ENCODE data around the gene NEDD8.
"Not testable (repeated sequence)": the region's sequence is repeated elsewhere in the genome, so short reads cannot be mapped to it uniquely, and the experiment has no call there.

Gene NEDD8

DNA sequence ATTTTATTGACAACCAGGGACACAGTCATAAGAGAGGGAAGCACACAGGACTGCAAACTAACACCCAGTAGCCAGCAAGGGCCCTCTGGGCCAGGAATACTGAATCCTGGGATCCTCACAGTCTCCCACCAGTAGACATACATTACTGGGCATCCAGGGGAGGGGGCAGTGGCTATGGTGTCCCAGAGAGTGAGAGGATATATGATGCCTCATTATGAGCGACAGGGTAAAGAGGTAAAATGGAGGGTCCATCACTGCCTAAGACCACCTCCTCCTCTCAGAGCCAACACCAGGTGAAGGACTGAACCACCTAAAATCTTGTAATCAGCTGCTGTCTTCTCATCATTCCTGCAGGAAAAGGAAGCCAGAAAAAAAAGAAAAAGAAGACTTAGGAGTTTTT lies 15.3 kb downstream of the NEDD8 start:
- DNase-seq = not testable (repeated sequence)

DNA sequence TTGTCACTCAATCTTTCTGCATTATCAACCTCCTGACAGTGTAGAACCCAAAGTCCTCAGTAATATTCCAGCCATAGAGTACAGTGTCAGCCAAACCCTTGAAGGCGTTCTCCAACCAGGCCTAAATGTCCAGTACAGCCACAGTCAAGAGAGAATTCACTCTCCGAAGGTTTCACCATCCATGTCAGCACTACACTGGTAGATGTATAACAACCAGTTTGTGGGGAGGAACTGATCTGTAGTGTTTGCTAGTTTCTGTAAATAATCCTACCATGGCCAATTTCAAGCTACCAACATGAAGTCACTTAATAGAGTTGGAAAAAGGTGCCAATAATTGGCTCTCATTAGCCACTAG lies 15.8 kb downstream of the NEDD8 start:
- no peak for DNase-seq

DNA sequence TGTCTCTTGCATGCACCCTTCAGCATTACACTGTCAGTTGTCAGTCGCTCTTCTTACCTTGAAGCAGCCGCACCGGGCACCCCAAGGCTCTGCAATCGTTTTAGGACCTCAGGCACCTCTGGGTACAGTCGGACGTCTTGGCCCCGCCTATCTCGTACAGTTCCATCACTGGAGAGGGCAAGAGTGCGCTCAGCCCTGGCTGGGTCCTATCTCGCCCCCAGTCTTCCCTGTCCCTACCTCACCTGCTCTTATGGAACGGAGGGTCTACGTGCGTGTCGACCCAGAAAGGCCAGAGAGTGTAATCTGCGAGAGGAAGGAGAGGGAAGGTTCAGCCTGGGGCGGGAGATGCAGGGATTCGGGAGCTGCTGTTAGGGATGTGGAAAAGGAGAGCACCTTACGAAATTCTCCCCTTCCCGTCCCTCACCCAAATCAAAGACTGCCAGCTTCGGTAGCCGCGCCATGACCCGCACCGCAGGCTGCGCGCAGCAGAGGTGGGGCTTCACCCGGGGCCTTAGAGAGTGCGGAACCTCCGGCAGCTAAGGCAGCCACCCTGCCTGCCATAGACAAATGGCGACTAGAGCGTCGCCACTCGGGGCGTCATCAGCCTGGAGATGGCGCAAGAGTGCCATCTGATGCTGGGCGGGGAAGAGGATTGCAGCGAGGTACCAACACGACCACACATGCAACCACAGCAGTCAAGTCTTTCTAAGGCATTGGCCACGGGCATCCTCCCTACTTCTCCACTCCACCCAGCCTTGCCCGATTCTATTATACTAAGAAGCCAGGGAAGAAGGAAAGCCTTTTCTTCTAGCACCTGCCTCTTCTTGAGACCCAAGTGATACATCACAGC lies 16.4 kb downstream of the NEDD8 start, which contains the start of gene MDP1:
MDP1 (minus strand) TSS at position 572 of the 850 bp plus-strand sequence; CDS start at position 461, 111 bp downstream.
- DNase-seq = peak; percentile 91

DNA sequence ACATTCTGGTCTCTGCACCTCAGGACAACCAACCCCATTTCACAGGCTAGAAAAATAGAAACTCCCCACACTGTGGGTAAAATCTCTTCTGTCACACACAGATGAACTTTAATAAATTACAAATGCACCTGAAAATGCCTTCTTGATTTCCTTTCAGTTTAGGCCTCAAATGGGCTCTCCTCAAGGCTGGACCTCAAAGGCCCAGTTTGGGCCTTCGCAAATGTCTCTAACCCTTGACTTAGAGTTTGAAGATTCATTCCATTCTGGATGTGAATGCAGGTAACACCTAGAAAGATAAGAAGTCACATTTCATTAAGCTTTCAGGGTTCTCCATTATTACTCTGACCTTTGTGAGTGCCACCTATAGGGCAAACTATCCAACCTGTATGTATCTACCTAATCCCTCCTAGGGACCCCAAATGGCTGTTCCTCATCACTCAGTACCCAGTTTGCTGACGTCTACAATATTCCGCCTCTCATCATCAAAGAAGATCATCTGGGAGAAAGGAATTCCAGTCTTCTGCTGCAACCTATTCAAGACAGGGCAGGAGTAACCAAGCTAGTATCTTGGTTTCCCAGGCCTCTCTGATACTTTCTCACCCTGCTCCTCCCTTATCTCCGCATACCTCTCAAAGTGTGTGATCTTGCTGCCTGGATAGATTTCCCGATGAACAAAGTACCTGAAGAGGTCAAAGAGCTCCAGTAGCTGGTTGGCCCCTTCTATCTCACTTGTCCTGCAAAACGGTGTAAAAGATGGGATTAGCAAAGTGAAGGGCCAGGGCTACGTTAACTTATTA lies 18.1 kb downstream of the NEDD8 start:
- DNase-seq = no peak

DNA sequence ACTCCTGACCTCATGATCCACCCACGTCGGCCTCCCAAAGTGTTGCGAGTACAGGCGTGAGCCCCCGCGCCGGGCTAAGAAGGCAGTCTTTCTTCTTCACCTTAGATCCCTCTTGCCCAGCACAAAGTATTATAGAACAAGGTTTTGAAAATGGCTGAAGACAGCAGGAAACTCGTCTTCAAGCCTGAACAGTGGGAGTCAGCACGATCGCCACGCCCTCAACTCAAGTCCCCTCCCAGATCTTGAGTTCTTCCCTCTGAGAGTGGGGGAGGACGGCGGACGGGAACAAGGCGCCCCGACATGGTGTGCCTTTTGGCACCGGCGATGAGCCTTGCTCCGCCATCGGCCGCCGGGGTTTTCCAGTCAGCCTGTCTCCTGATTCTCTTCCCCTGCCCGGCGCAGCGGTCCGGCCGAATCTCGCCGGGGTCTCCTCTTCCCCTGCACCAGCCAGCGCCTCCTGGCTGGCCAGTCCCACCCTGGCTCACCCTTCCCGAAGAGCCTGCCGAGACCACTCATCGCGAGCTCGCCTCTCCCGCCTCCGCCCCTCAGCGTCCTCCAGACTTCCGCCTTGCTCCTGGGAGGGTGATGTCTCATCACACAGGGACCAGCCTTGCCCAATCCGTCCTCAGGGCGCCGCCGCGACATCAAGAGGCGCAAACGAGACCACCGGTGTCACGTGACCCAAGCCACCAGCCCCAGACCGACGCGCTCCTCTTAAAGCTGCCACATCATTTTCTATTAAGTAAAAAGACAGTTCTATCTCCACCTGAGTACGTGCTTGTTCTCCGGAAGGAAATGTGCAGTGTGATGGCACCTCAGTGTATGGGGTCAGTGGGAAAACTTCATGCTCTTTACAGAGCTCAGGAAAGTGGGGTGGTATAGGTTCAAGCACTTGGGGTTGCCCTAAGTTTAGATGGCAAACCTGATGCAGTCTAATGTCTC lies 19.0 kb downstream of the NEDD8 start, which contains the start of gene CHMP4A:
CHMP4A (minus strand) TSS at position 565 of the 942 bp plus-strand sequence; CDS start at position 516, 49 bp downstream.
- peak; percentile 100 for DNase-seq

DNA sequence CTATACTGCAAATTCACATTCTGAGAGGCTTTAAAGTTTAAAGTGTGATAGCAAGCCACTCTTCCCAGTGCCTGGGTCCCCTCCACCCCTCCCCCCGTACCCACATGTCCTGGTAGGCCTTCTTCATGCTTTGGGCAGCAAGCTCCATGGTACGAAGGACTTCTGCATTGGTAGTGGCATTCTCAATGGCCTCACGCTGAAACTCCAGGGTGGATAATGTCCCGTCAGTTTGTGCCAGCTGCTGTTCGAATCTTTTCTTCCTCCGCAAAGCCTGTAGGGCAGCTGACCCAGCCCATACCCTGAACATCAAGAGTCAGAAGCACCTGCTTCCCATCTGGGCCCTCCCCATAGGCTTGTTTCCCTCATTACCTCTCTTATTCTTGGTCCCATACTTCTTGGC lies 20.9 kb downstream of the NEDD8 start:
- no peak for DNase-seq

DNA sequence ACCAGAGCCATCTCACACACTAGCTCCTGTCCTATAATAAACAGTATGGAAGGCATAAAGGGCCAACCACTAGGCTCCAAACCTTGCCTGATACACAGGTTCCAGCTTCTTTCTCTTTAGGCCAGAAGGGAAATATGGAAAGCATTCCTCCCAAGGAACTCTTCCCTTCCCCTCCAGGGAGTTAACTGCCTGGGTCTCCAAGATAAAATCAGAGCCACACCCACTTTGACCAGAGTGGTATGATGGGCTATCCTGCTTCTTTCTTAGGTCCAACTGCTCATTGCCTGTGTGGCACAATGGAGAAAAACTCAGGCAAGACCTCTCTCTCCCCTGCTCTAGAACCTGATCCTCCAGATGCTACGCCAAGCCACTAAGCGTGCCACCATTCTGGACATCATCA lies 24.5 kb downstream of the NEDD8 start:
- no peak for DNase-seq

DNA sequence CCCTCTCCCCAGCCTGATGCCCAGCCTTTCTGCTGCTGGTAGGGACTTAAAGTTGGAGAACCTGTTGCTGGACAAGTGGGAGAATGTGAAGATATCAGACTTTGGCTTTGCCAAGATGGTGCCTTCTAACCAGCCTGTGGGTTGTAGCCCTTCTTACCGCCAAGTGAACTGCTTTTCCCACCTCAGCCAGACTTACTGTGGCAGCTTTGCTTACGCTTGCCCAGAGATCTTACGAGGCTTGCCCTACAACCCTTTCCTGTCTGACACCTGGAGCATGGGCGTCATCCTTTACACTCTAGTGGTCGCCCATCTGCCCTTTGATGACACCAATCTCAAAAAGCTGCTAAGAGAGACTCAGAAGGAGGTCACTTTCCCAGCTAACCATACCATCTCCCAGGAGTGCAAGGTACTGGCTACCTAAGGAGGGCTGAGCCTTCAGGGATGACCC lies 25.0 kb downstream of the NEDD8 start:
- no peak for DNase-seq

DNA sequence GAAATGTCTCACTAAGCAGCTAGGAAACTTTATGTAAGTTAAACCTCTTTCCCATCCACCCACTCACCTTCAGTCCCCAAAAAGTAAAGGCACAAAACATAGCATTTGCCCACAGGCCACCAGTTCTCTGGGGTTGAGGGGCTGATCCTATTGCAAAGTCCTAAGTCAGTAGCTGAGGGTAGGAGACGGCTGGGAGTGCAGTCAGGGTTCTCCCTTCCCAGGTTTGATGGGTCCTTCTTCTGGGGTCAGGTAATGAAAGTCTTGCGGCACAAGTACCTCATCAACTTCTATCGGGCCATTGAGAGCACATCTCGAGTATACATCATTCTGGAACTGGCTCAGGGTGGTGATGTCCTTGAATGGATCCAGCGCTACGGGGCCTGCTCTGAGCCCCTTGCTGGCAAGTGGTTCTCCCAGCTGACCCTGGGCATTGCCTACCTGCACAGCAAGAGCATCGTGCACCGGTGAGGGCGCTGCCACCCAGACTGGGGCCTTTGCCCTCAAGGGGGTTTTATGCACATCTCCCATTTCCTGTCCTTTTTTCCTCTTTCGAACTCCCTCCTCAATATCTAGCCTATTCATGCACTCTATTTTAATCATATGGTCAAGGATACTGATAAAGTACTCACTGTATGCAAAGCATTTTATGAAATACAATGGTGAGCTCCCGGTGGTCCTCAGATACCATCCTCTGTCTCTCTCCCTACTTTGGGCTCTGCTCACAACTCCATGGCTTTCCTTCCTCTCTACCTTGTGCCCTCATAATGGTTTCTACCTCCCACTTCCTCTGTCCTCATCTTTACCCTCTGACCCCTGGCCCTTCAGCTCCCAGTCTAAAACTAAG lies 25.7 kb downstream of the NEDD8 start:
- no peak for DNase-seq

DNA sequence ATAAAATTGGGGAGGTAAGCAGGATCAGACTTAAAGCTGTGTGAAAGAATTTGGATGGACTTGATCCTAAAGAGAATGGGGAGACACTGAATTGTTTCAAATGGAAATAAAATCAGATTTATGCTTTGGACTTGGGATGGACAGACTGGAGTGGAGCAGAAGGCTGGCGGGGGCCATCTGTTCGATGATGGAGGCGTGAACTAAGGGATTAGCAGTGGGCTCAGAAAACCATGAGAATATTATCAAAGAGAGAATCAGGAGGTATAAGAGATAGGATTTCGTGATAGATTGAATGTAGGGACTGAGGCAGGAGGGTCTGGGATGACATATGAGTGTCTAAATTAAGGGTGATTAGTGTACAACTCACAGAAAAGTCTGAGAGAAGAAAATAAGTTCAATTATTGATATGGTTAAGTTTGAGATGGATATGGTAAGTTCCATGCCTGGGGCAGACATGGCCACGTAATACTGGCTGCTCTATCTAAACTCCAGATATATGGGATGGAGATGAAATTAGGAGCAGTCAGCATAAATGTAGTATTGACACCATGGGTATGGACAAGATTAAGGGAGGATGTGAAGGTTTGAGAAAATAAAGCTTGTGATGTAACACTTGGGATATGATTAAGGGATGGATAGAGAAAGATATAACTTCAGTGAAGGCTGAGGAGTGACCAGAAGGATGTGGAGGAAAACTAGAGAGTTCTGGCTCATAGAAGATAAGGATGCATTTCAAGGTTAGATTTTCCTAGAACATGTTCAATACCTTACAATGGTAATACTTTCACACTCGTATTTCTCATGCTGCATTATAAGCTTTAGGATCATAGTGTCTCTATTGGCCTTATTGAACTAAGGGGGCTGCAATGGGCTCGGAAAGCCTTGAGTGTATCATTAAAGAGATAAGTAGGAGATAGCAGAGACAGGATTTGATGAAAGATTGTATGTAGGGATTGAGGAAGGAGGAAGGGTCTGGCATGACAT lies 27.7 kb downstream of the NEDD8 start:
- DNase-seq = no peak

DNA sequence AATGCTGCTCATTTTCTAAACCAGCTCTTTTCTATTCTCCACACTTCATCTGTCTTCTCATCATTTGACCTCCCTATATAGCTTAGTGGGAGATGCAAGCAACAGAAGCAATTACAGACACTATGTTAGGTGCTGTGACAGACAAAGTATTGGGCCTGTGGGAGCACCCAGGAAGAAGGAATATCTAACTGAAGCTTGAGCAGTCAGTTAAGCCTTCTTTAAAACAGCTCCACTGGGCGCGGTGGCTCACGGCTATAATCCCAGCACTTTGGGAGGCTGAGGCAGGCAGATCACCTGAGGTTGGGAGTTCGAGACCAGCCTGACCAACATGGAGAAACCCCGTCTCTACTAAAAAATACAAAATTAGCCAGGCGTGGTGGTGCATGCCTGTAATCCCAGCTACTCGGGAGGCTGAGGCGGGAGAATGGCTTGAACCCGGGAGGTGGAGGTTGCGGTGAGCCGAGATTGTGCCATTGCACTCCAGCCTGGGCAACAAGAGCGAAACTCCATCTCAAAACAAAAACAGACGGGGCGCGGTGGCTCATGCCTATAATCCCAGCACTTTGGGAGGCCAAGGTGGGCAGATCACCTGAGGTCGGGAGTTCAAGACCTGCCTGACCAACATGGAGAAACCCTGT lies 28.8 kb downstream of the NEDD8 start:
- DNase-seq = not testable (repeated sequence)

DNA sequence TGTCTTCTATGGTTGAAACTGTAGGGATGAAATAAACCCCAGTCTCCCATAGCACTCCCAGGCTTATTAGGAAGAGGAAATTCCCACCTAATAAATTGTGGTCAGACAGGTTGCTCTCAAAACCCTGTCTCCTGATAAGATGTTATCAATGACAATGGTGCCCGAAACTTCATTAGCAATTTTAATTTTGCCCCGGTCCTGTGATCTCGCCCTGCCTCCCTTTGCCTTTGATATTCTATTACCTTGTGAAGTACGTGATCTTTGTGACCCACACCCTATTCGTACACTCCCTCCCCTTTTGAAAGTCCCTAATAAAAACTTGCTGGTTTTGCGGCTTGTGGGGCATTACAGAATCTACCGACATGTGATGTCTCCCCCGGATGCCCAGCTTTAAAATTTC lies 29.6 kb downstream of the NEDD8 start:
- DNase-seq = not testable (repeated sequence)

DNA sequence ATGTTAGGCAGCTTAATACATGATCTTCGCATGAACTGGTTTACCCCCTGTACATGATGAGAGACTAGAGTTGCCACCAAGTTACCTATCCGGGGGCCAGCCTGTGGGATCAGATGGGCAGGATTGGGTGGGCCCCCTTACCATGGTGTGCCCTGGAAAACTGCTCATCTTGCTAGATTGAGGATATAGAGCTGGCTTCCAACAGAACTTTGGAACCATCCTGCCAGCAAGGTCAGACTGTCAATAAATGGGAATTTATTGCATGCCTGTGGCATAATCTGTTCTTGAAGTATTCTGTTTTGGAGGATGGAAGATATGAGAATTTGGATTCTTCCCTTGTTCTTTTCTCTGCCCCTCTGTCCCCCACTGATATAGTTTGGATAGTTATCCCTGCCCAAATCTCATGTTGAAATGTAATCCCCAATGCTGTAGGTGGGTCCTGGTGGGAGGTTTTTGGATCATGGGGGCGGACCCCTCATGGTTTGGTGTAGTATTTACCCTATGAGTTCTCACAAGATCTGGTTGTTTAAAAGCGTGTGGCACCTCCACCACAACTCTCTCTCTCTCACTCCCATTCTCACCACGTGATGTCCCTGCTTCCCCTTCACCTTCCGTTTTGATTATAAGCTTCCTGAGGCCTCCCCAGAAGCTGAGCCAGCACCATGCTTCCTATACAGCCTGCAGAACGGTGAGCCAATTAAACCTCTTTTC lies 33.2 kb downstream of the NEDD8 start:
- DNase-seq = no peak

DNA sequence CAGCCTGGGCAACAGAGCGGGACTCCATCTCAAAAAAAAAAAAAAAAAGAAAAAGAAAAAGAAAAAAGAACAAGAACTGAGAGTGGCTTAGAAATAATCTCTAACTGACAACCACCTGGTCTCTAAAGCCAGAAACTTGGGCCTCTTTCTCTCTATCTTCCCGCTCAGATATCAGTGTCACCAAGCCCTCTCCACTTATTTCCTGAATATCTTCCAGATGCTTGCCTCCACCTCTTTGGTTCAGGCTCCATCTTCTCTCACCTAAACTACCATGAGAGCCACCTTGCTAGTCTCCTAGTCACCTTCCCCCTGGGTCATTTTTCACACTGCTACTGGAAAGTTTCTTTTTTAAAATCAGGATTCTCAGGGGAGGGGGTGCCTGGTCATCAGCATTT lies 35.1 kb downstream of the NEDD8 start:
- no peak for DNase-seq

DNA sequence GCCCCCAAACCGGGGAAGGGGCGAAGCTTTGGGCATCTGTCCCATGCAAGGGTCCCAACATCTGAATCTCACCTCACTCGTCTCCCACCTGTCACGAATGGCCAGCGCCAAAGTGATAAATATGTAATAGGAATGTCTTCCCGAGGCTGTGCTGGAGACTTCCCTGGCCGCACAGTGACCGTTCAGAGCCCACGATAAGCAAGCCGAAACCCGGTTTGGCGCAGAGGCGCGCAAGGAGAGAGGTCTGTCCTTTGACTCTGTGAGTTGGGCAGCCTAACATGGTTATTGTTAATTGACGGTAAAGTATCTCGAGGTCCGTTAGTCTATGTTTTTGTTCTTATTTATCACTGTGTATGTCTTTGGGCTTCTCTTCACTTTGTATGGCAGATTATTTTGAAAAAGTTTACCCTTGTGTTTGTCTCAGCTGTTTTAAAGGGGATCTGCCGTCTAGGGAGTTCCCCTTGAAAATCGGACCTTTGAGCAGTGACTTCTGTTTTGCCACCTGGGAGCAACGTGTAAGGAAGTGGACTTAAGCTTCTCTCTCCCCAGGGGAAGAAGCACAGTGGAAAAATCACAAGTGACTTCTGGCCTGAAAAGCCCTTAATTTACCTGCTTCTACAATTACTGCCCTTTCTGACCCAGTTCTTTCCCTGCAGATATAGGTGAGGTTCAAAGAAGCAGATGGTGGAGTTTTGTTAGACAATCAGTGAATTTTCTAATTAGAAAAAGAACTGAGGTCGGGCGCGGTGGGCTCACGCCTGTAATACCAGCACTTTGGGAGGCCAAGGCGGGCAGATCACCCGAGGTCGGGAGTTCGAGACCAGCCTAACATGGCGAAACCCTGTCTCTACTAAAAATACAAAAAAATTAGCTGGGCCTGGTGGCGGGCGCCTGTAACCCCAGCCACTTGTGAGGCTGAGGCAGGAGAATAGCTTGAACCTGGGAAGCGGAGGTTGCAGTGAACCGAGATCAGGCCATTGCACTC lies 35.8 kb downstream of the NEDD8 start:
- peak; percentile 16 for DNase-seq

DNA sequence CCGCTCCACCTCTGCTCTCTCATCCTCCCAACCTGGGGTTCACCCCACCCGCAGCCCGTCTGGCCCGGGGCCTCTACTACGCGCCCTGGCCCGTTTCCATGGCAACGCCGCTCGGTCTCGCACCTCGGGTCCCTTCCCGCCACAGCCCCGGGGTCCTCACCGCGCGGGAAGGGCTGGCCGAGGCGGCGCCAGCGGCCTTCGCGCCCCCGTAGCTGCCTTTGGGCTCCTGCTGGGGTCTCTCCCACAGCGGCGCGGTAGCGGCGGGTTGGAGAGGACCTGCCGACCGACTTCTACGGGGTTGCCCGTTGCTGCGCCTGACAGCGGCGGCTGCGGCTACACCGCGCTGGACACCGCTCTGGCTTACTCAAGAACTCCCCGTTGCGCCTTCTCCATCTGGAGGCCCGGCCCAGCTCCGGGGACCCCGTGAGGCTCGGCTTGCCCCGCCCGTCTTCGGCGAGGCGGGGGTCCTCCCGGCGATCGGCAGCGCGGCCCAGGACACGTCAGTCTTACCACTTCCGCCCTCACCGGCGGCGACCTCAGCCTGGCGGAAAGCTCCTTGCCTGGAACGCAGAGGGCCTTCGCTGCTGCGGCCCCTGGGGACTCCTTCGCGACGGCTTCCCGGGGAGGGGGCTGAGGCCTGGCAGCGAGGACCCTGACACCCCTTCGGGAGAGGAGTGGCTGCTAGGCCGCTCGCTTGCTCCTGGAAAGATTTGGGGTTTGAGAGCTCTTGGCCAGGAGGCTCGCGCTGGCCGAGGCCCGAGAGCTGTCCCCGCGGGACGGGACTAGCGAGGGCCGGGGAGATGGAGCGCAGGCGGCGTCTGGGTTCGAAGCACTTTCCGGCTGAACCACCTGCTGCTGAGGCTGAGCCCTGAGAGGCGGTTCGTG lies 36.7 kb downstream of the NEDD8 start, which contains the start of gene TM9SF1:
TM9SF1 (minus strand) TSS at position 256 of the 885 bp plus-strand sequence. CDS start 422 bp downstream, outside the sequence.
- peak; percentile 88 for DNase-seq

DNA sequence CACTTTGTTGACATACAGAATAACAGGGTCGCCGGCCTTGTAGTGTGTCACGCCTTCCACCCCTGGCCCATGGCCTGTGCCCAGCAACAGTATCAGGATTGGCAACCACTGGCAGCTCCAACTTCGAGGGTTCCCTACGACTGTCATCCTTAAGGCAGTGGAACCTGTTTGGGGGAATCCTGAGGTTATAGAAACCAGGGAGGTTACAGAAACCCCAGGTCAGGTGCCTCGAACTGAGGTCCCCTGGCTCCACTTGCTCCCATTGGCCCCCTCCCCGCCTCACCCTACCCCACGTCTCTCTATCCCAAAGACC lies 37.3 kb downstream of the NEDD8 start:
- no peak for DNase-seq

All from DMS79 (cell line).